SHP77 (cell line): ENCODE results near the gene MTO1.
"Not testable (repeated sequence)": the region's sequence is repeated elsewhere in the genome, so short reads cannot be mapped to it uniquely, and the experiment has no call there.

Experiments used
- DNase-seq, 2 experiments: peaks; one replicate each; lab custom pipeline; 2025; lab: John Stamatoyannopoulos, UW

MTO1 gene

DNA sequence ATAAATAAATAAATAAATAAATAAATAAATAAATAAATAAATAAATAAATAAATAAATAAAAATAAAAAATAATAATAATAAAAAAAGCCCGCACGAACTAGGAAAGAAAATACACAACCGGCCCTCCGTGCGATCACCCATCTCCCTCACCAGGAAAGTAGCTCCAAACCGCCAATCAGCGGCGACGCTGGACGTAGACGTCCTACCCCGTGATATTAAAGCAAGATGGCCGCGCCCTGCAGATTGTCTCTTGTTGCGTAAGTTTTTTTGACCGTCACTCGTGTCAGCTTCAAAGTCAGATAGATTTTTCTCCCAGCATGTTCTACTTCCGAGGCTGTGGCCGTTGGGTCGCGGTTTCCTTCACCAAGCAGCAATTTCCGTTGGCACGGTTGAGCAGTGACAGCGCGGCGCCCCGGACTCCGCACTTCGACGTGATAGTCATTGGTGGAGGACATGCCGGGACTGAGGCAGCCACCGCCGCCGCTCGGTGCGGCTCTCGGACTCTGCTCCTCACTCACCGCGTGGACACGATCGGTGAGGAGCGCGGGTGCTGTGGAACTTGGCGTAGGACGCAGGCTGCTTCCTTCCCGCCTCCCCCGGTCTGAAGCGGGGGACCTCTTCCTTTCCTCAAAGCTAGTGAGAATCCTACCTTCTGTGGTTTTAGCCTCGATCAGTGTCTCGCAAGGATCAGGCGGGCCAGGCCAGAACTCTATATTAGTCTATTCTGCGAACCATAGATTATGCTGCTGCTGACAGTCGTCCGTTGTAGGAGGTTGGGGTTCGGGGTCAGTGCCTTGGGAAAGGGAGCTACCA, at the start of gene MTO1:
Gene MTO1 (plus strand): TSS at position 201 of the 814 bp plus-strand sequence. CDS start 118 bp downstream, at position 319.
- DNase-seq, result peak; percentile 82 to 91

- DNase-seq, result no peak
Observed at GRCh38 chr6:73413102-73413501, 48.4 kb upstream of the MTO1 start.

GRCh38 chr6:73418081-73418741, 43.3 kb upstream of the MTO1 start:
- DNase-seq, result no peak

GRCh38 chr6:73421534-73421933, 40.0 kb upstream of the MTO1 start:
- no peak for DNase-seq

GRCh38 chr6:73435236-73435635, 26.3 kb upstream of the MTO1 start:
- DNase-seq, result no peak

- no peak for DNase-seq
Observed at GRCh38 chr6:73443555-73443954, 18.0 kb upstream of the MTO1 start.

- no peak for DNase-seq
Observed at GRCh38 chr6:73451223-73452106, 10.1 kb upstream of the MTO1 start.

DNA sequence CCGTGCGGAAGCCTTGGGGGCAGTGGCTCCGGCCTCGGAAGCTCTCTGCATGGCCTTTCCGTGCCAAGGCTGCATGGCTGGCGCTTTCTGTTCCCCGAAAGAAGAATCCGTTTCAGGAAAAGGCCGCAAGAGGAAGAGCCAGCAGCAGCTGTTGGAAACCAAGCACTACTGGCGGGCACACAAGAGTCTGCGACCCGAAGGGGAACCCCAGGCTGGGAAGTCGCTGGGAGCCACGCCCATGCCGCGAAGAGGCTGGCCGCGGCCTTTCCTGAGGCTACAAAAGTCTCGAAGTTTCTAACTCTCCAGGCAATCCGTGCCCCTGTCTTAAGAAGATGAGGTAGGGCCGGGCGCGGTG, 9.5 kb upstream of the MTO1 start, which contains the start of gene CGAS:
Gene CGAS (minus strand): TSS at position 191 of the 355 bp plus-strand sequence. CDS start 116 bp downstream, at position 75.
- DNase-seq, result no peak

DNA sequence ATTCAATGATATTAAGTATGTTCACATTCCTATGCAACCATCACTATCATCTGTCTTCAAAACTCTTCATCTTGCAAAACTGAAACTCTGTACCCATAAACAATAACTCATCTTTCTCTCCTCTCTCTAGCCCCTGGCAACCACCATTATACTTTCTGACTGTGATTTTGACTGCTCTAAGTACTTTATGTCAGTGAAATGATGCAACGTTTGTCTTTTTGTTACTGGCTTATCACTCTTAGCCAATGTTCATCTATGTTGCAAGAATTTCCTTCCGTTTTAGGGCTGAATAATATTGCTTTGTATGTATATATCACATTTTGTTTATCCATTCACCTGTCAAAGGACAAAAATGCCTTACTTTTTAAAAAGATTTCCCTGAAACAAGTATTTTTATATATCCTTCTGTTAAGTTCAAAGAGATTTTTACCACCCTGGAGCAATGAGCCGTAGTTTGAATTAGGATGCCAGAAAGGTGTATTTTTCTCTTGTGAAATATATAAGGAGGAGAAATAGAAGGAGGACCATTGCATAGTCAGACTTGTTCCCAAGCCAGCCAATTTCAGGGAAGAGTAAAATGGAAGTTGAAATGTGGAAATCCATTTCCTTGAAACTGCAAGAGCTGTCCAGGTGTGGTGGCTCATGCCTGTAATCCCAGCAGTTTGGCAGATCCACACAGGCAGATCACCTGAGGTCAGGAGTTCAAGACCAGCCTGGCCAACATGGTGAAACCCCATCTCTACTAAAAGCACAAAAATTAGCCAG, 5.5 kb upstream of the MTO1 start:
- DNase-seq, result no peak

GRCh38 chr6:73459474-73459873, 2.1 kb upstream of the MTO1 start:
- not testable (repeated sequence) for DNase-seq

- no peak for DNase-seq
Observed at GRCh38 chr6:73460056-73460455, 1.5 kb upstream of the MTO1 start.

- DNase-seq, result no peak
Observed at GRCh38 chr6:73471686-73472290, 10.3 kb downstream of the MTO1 start.

DNA sequence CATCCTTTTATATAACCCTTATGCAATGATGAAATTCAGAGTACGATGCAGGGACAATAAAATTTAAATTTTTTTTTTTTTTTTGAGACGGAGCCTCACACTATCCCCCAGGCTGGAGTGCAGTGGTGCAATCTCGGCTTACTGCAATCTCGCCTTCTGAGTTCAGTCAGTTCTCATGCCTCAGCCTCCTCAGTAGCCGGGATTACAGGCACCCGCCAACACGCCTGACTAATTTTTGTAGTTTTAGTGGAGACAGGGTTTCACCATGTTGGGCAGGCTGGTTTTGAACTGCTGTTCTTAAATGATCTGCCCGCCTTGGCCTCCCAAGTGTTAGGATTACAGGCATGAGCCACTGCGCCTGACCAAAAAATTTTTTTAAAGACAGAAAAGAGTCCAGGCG, 15.2 kb downstream of the MTO1 start:
- DNase-seq, result no peak

DNA sequence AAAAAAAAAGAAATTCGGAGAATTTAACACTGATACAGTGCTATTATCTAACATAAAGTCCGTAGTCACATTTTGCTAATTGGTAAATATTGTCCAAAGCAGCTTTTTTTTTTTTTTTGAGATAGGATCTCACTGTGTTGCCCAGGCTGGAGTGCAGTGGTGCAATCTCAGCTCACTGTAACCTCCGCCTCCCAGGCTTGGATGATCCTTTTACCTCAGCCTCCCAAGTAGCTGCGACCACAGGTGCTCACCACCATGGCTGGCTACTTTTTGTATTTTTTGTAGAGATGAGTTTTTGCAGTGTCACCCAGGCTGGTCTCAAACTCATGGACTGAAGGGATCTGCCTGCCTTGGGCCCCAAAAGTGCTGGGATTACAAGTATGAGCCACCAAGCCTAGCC, 15.9 kb downstream of the MTO1 start:
- DNase-seq, result no peak

GRCh38 chr6:73481969-73482368, 20.4 kb downstream of the MTO1 start:
- DNase-seq, result no peak

DNA sequence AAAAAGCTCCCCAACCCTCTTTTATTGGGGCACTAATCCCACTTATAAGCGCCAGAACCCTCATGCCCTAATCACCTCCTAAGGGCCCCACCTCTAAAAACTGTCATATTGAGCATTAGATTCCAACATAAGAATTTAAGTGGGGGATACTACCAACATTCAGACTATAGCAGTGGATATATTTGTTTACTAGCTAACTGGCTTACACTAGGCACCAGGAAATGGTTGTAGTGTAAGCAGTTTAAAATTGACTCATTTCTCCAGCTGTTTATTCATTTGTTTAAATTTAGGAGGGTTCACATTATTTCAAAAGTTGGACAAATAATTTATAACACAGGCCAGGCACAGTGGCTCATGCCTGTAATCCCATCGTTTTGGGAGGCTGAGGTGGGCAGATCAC, 22.9 kb downstream of the MTO1 start:
- DNase-seq, result no peak

DNA sequence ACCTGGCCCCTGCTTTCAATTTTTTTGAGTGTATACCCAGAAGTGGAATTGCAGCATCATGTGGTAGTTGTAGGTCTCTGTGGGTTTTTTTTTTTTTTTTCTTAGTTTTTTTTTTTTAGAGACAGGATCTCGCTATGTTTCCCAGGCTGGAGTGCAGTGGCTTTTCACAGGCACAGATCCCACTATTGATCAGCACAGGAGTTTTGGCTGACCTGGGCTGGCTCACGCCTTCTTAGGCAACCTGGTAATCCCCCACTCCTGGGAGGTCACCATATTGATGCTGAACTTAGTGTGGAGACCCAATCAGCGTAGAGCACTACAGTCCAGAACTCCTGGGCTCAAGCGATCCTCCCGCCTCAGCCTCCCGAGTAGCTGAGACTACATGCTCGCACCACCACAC, 25.9 kb downstream of the MTO1 start:
- DNase-seq, result no peak

DNA sequence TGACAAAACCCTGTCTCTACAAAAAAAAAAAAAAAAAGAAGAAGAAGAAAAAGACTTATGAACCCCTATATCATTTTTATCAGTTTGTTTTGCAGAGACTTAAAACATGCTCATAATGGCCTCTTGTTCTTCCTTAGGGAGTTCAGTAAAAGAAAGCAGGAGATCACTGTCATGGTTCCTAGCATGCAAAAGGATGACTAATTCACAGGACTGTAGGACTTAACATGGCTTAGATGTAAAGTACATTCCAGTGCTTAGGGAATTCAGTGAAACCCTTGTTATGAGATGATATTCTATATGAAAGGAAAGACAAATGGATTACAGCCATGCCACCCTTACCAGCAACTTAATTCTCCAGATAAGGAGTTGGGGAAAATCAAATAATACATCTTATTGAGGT, 29.8 kb downstream of the MTO1 start:
- DNase-seq, result no peak

DNA sequence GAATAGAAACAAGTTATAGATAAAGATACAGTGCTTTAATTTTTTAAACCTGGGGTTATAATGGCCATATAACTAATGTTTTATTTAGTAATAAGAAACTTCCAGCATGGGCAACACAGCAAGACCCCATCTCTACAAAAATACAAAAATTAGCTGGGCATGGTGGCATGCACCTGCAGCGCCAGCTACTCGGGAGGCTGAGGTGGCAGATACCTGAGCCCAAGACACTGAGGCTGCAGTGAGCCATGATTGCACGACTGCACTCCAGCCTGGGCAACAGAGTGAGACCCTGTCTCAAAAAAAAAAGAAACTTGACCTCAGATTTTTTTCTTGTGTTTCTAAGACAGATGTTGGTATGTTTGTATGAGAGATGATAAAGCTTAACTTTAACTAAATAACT, 36.4 kb downstream of the MTO1 start:
- no peak for DNase-seq

DNA sequence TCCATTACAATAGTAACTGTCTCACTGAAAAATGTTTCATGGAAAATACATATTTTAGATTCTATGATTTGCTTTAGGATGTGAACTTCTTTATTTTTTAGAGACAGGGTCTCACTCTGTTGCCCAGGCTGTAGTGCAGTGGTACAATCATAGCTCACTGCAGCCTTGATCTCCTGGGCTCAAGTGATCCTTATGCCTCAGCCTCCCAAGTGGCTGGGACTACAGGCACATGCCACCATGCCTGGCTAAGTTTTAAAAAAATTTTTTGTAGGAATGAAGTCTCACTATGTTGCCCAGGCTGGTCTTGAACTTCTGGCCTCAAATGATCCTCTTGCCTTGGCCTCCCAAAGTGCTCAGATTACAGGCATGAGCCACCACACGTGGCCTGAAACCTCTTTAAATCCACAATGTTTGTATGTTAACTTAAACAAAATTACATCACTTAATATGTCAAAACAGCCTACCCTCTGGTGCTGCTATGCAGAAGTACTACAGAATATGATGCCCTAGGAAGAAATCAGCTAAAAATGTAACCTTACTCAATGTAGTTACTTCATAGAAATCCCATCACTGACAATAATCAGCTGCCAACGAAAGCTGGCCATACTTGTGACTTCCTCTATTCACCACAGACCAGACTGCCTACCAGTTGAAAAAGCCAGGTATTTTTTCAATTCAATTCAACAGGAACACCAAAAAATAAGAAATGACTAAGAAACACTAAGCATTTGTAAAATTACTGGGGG, 41.7 kb downstream of the MTO1 start:
- DNase-seq, result no peak

- no peak for DNase-seq
Observed at GRCh38 chr6:73504160-73504559, 42.6 kb downstream of the MTO1 start.
